ENCODE results near the gene FTCD.

- TF ChIP-seq POLR2A (IDR thresholded peaks at IDR 0.05; ENCODE audit: low read depth, low read length) (no peak), POLR2AphosphoS5 (IDR thresholded peaks at IDR 0.05; ENCODE audit: low read depth, low read length) (no peak), SPI1 (IDR thresholded peaks at IDR 0.05; ENCODE audit: low read depth, low read length) (no peak), POU2F2 (IDR thresholded peaks at IDR 0.05; ENCODE audit: low read depth, low read length) (no peak)
Measured at GRCh38 chr21:46151261-46151988, 4.0 kb downstream of the FTCD start.
